SK-N-SH (cell line): ENCODE results near the gene APOF. TPM values are rescaled to one million over a fixed set of nuclear protein-coding genes. Genes with fewer than 3 reads are reported as not detected.

Experiments
- CTCF ChIA-PET: fragments of 300-600, 350-600 bp; formaldehyde crosslinking; extraction: SDS; loops from one replicate; lab custom pipeline; 2021; lab: Yijun Ruan, JAX
- POLR2A ChIA-PET: fragments of 350-600 bp; sonication (Branson Sonifier 250); formaldehyde crosslinking; extraction: SDS; loops from one replicate; lab custom pipeline; 2020; ENCODE audit warnings: antibody characterized with exemption, inconsistent platforms; lab: Yijun Ruan, JAX
- DNase-seq: peaks from one replicate; pipeline ENCODE4 v3.0.0; 2012
- H2AFZ ChIP-seq: fragments of 200-600 bp; sonication (generic); 2 replicates; pipeline ENCODE4 v1.8.1; 2016; ENCODE audit warnings: antibody characterized with exemption, mild to moderate bottlenecking, low read depth
- H3F3A ChIP-seq: fragments of 200-600 bp; sonication (generic); replicated peaks from 2 replicates; pipeline ENCODE3; 2016; ENCODE audit warnings: antibody characterized with exemption, mild to moderate bottlenecking; ENCODE audit not compliant: insufficient read depth
- H3K27ac ChIP-seq, 2 experiments: fragments of 200-500 bp in 1 of 2; fragments of 200-600 bp in 1 of 2; sonication (Bioruptor generic) in 1 of 2; sonication (generic), shearing (Covaris generic) in 1 of 2; 2 replicates each; pipeline versions ENCODE4 v1.5.1 to v1.6.1; 2014 to 2016; ENCODE audit warnings: low read depth in 2 of 2, inconsistent platforms in 1 of 2, low read length in 1 of 2, mild to moderate bottlenecking in 1 of 2, mixed read lengths in 1 of 2
- H3K27me3 ChIP-seq: fragments of 200-600 bp; sonication (generic), shearing (Covaris generic); 2 replicates; pipeline ENCODE4 v1.6.1; 2016; ENCODE audit warnings: mixed run types; ENCODE audit not compliant: insufficient read depth
- H3K36me3 ChIP-seq, 2 experiments: fragments of 200-500 bp in 1 of 2; fragments of 200-600 bp in 1 of 2; sonication (Bioruptor generic) in 1 of 2; sonication (generic) in 1 of 2; replicated peaks in 1 of 2; 2 replicates each; pipeline versions ENCODE3 to v1.5.1; 2014 to 2016; ENCODE audit warnings: low read length in 1 of 2, mild to moderate bottlenecking in 1 of 2; ENCODE audit not compliant: insufficient read depth in 2 of 2, control insufficient read depth in 1 of 2
- H3K4me1 ChIP-seq, 2 experiments: fragments of 200-500 bp in 1 of 2; fragments of 200-600 bp in 1 of 2; sonication (Bioruptor generic) in 1 of 2; sonication (generic), shearing (Covaris generic) in 1 of 2; 2 replicates each; pipeline versions ENCODE4 v1.5.1 to v1.6.1; 2014 to 2016; ENCODE audit warnings: low read depth in 1 of 2, low read length in 1 of 2, mixed run types in 1 of 2; ENCODE audit not compliant: insufficient read depth in 2 of 2, control insufficient read depth in 1 of 2
- H3K4me2 ChIP-seq: fragments of 200-600 bp; sonication (generic), shearing (Covaris generic); 2 replicates; pipeline ENCODE4 v1.6.1; 2017; ENCODE audit warnings: mixed run types
- H3K4me3 ChIP-seq, 2 experiments: fragments of 200-500 bp in 1 of 2; fragments of 200-600 bp in 1 of 2; sonication (Bioruptor generic) in 1 of 2; sonication (generic), shearing (Covaris generic) in 1 of 2; 2 replicates each; pipeline versions ENCODE4 v1.5.1 to v1.8.1; 2014 to 2016; ENCODE audit warnings: low read depth in 2 of 2, inconsistent platforms in 1 of 2, low read length in 1 of 2, mild to moderate bottlenecking in 1 of 2, mixed read lengths in 1 of 2, moderate library complexity in 1 of 2
- H3K79me2 ChIP-seq: fragments of 200-600 bp; sonication (generic); 2 replicates; pipeline ENCODE4 v1.8.1; 2017; ENCODE audit warnings: mild to moderate bottlenecking; ENCODE audit not compliant: insufficient read depth
- H3K9ac ChIP-seq: fragments of 200-600 bp; sonication (generic); 2 replicates; pipeline ENCODE4 v1.6.1; 2017; ENCODE audit warnings: mixed run types
- H3K9me2 ChIP-seq: fragments of 200-600 bp; sonication (generic); 2 replicates; pipeline ENCODE4 v1.6.1; 2017; ENCODE audit warnings: mixed run types
- H3K9me3 ChIP-seq: fragments of 200-600 bp; sonication (generic); 2 replicates; pipeline ENCODE4 v1.6.1; 2017; ENCODE audit warnings: mixed run types, mild to moderate bottlenecking, moderate library complexity
- H4K20me1 ChIP-seq: fragments of 200-600 bp; sonication (generic); 2 replicates; pipeline ENCODE4 v1.6.1; 2017; ENCODE audit warnings: mild to moderate bottlenecking, mixed run types; ENCODE audit not compliant: insufficient read depth
- CHD2 ChIP-seq: fragments of 150-350 bp; IDR thresholded peaks from 2 replicates; pipeline ENCODE4 v1.6.1; 2018; ENCODE audit warnings: low read length; ENCODE audit not compliant: partially characterized antibody
- CTCF ChIP-seq: fragments of 200-600 bp; sonication (generic); IDR thresholded peaks from 2 replicates; pipeline ENCODE4 v1.6.1; 2017; ENCODE audit warnings: antibody characterized with exemption, mild to moderate bottlenecking, moderate library complexity
- ELF1 ChIP-seq: IDR thresholded peaks from 2 replicates; pipeline ENCODE4 v1.4.0; 2012
- EP300 ChIP-seq, 2 experiments: IDR thresholded peaks; 2 replicates each; pipeline versions ENCODE4 v1.4.0 to v1.6.1; 2012; ENCODE audit warnings: borderline replicate concordance in 1 of 2, low read depth in 1 of 2, low read length in 1 of 2
- FOSL2 ChIP-seq: IDR thresholded peaks from 2 replicates; pipeline ENCODE4 v1.4.0; 2012; ENCODE audit warnings: low read depth, mild to moderate bottlenecking, moderate library complexity, borderline replicate concordance
- FOXM1 ChIP-seq: IDR thresholded peaks from 2 replicates; pipeline ENCODE4 v1.4.0; 2012; ENCODE audit warnings: low read depth, mild to moderate bottlenecking
- GABPA ChIP-seq: IDR thresholded peaks from 2 replicates; pipeline ENCODE4 v1.4.0; 2012; ENCODE audit warnings: low read depth, mild to moderate bottlenecking
- GATA2 ChIP-seq: sonication (generic); formaldehyde crosslinking; IDR thresholded peaks from 2 replicates; pipeline ENCODE4 v1.5.0; 2020; ENCODE audit warnings: mild to moderate bottlenecking, missing genetic modification reagents
- MAX ChIP-seq: IDR thresholded peaks from 2 replicates; pipeline ENCODE4 v1.4.0; 2012; ENCODE audit warnings: low read depth
- MXI1 ChIP-seq: IDR thresholded peaks from 2 replicates; pipeline ENCODE4 v1.6.1; 2012; ENCODE audit warnings: mild to moderate bottlenecking, low read depth, low read length, improper control_type of control experiment
- PBX3 ChIP-seq: IDR thresholded peaks from 2 replicates; pipeline ENCODE4; 2012
- POLR2AphosphoS5 ChIP-seq: IDR thresholded peaks from 2 replicates; pipeline ENCODE4 v1.6.1; 2012; ENCODE audit warnings: low read depth, low read length
- RAD21 ChIP-seq: IDR thresholded peaks from 2 replicates; pipeline ENCODE4 v1.6.1; 2012; ENCODE audit warnings: mild to moderate bottlenecking, low read length
- RCOR1 ChIP-seq: fragments of 150-350 bp; IDR thresholded peaks from 2 replicates; pipeline ENCODE4 v1.6.1; 2017; ENCODE audit warnings: antibody characterized with exemption, low read length
- RFX5 ChIP-seq: IDR thresholded peaks from 2 replicates; pipeline ENCODE4 v1.6.1; 2012; ENCODE audit warnings: mild to moderate bottlenecking, improper control_type of control experiment, low read length
- RXRA ChIP-seq: IDR thresholded peaks from 2 replicates; pipeline ENCODE4 v1.4.0; 2012; ENCODE audit warnings: low read depth, mild to moderate bottlenecking, borderline replicate concordance
- TAF1 ChIP-seq: IDR thresholded peaks from 2 replicates; pipeline ENCODE4 v1.6.1; 2012; ENCODE audit warnings: low read depth, mild to moderate bottlenecking, low read length, moderate library complexity, borderline replicate concordance
- USF2 ChIP-seq: fragments of 150-350 bp; IDR thresholded peaks from 2 replicates; pipeline ENCODE4 v1.6.1; 2017; ENCODE audit warnings: antibody characterized with exemption, low read length, low read depth, borderline replicate concordance
- YY1 ChIP-seq: IDR thresholded peaks from 2 replicates; pipeline ENCODE4 v1.4.0; 2012; ENCODE audit warnings: low read depth, mild to moderate bottlenecking
- WGBS: methylation state at CpG from one replicate; pipeline ENCODE4 v1.1.6; 2017; ENCODE audit warnings: low lambda C conversion rate; 5-methylcytosine and 5-hydroxymethylcytosine counted together
- polyA plus RNA-seq, 3 experiments: library from polyadenylated mRNA; depleted of rRNA; stranded (reverse); fragments of >200 nt; gene quantifications; 2 replicates each; pipeline ENCODE4 v1.2.3, GENCODE V29; 2012

Gene APOF
- polyA plus RNA-seq, 1 of the 3 experiments (the other 2 are of a cell fraction): not detected

- Histone ChIP-seq H4K20me1 (no peaks in the 10 kb centered on the region), H3K9me3 (peaks cover 4% of the 10 kb centered on the region; the same call in 1 of the 2 replicates), H3K9me2 (no peaks in the 10 kb centered on the region), H2AFZ (no peak overlapping the region), H3K27me3 (no peaks in the 10 kb centered on the region; the same call in 1 of the 2 replicates), H3K4me2 (no peak overlapping the region), H3K27ac (no peak overlapping the region), H3F3A (no peaks in the 10 kb centered on the region), H3K4me1 (no peaks in the 10 kb centered on the region), H3K36me3 (no peaks in the 10 kb centered on the region), H3K9ac (no peak overlapping the region), H3K4me3 (no peak overlapping the region), H3K79me2 (no peaks in the 10 kb centered on the region)
- TF ChIP-seq FOXM1 (no peak), ELF1 (no peak), CTCF (no peak), MXI1 (no peak), RAD21 (no peak), FOSL2 (no peak), TAF1 (no peak), CHD2 (no peak), GABPA (no peak), RFX5 (no peak), POLR2AphosphoS5 (no peak), RXRA (no peak), EP300 (IDR thresholded peaks at IDR 0.05; ENCODE audit: borderline replicate concordance in 1 of 2, low read depth in 1 of 2, low read length in 1 of 2) (no peak), MAX (no peak), PBX3 (no peak), YY1 (no peak), RCOR1 (no peak), USF2 (no peak), GATA2 (CRISPR knock-in tag) (no peak)
- no peak for DNase-seq
- ChIA-PET CTCF (interaction anchor here (1.4 kb wide), 1 partner anchor 8 kb away, joined by 4 read pairs; no protein-coding TSS in a partner anchor), POLR2A (no interaction called here)
- 30% methylated on average over 1 of the region's 1 CpG for WGBS
These were observed 15.3 kb upstream of the APOF start for GRCh38 chr12:56377989-56378316.
